GOT3 (cell line): ENCODE results near the gene MYL2.
"Not testable (repeated sequence)": the region's sequence is repeated elsewhere in the genome, so short reads cannot be mapped to it uniquely, and the experiment has no call there.

Source experiments
- DNase-seq: peaks from one replicate; lab custom pipeline; 2025; ENCODE audit warnings: mixed read lengths; lab: John Stamatoyannopoulos, UW

The MYL2 gene, protein sequence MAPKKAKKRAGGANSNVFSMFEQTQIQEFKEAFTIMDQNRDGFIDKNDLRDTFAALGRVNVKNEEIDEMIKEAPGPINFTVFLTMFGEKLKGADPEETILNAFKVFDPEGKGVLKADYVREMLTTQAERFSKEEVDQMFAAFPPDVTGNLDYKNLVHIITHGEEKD

DNA sequence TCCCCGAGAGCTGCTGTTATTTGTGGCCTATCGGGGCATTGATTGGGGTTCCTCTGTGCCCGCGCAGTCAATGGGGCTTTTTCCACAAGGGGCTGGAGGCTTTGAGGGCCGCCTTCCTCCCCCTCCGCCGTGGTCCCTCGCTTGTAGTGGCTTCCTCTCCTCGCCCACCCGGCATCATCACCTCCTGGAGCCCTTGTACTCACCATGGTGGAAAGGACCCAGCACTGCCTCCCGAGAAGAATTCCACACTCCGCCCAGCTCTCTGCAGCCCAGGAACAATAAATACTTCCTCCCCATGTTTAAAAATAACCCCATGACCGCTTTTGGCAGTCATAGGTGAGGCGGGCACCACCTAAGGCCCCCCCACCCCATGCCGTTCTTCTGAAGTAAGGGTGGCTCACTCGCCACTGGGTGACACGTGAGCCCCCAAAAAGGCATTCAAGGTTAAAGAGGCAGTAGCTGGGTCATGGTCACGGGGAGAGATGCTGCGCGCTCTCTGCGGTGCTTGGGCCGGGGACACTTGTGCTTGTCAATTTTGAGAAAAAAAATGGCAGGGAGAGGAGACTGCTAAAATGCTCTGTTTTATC is at the start of gene MYL2:
Gene MYL2 (minus strand): TSS at position 256 of the 587 bp plus-strand sequence. CDS start 50 bp downstream, at position 206.
- DNase-seq, result no peak

DNA sequence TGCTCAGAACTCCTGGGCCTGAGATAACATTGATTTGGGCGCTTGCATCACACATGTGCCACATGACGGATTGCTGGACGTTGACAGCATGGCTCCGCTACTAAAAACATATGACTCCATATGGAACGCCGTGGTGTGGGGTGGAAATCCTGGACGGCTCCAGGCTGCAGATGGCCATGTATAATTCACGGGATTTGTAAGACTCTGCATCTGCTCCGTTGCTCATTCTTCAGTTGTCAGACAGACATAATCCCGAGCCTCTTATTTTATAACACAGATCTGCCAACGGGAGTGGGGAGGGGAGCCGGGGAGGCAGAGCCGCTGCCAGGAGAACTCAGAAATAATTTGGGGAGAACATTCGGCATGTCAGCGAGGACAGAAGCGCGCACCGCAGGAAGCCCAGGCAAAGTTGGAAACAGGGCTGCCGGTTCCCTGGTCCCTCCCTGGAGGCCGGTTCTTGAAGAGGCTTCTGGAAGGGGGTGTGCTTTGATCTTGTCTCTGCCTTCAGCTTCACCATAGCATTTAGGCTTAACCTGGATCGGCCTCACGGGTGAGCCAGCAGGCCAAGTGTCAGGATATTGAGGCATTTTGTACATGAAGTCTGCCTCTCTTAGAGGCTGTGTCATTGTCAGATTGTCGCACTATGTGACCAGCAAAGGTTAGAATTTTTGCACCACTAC is 45.8 kb upstream of the MYL2 start:
- DNase-seq, result no peak

DNA sequence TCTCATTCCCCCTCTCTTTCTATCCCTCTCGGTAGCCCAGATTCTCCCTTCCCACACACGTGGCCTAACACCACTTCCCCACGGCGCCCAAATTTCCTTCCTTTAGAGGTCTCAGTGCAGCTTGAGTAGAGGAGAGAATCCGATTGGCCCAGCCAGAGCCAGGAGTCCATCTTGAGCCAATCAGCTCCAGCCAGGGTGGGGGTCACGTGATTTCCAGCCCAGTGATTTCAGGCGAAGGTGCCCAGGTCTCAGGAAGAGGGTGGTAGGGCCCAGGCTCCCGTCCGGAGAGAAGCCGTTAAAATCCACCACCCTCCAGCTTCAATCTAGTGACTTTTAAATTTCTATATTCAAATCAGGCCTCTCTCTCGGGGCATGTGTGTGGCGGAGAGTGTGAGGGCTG is 45.2 kb upstream of the MYL2 start:
- DNase-seq, result no peak

DNA sequence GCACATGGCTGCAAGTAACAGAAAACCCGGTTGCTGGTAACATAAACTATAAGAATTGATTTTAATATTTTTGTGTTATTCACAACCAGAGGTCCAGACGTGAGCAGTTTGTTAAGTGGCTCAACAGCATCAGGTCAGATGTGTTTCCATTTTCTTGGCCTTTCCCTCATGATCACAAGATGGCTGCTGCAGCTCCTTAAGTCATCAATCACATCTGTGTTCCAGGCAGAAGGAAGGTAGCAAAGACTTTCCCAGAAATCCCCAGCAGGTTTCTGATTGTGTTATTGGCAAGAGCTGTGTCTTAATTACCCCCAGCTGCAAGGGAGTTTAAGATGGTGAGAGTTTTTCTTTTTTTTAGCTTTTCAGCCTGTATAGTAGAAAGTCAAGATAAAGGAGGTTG is 40.4 kb upstream of the MYL2 start:
- DNase-seq, result no peak

DNA sequence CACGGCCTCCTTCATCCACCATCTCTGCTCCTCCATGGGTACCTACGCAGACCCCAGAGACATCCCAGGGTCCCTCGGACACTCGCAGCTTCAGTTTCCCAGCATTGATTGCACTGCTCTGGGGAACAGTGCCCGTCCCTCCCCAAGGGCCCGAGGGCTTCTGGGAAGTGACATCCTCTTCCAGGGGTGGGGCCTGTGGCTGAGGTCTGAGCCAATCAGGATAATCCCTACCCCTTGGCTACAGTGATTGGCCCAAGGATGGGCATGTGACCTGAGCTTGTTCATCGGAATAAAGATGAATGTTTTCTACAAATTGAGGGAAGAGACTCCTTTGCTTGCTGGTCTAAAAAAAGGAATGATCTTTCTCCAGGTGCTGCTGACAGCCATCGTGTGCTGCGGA is 37.3 kb upstream of the MYL2 start:
- no peak for DNase-seq

DNA sequence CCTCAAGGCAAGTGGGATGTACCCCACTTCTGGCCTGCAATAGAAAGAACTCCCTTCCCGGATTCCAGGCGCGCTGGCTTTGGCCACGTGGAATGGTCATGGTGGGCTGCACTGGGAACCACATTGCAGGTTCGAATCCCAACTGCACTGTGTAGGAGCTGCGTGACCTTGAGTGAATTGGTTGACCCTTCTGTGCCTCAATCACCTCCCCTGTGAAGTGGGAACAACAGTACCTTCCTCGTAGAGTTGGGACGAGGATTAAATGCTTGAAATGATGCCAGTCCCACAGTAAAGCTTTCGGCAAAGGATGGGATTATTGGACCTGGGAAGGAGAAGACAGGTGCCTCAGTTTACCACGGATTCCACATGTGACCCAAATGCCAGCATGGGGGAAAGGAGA is 36.8 kb upstream of the MYL2 start:
- DNase-seq, result no peak

DNA sequence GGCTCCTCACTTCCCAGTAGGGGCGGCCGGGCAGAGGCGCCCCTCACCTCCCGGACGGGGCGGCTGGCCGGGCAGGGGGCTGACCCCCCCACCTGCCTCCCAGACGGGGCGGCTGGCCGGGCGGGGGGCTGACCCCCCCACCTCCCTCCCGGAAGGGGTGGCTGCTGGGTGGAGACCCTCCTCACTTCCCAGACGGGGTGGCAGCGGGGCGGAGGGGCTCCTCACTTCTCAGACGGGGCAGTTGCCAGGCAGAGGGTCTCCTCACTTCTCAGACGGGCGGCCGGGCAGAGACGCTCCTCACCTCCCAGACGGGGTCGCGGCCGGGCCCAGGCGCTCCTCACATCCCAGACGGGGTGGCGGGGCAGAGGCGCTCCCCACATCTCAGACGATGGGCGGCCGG is 30.5 kb upstream of the MYL2 start:
- DNase-seq, result not testable (repeated sequence)

DNA sequence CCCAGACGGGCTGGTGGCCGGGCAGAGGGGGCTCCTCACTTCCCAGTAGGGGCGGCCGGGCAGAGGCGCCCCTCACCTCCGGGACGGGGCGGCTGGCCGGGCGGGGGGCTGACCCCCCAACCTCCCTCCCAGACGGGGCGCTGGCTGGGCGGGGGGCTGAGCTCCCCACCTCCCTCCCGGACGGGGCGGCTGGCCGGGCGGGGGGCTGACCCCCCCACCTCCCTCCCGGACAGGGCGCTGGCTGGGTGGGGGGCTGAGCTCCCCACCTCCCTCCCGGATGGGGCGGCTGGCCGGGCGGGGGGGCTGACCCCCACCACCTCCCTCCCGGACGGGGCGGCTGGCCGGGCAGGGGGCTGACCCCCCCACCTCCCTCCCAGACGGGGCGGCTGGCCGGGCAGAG is 30.1 kb upstream of the MYL2 start:
- DNase-seq, result not testable (repeated sequence)

DNA sequence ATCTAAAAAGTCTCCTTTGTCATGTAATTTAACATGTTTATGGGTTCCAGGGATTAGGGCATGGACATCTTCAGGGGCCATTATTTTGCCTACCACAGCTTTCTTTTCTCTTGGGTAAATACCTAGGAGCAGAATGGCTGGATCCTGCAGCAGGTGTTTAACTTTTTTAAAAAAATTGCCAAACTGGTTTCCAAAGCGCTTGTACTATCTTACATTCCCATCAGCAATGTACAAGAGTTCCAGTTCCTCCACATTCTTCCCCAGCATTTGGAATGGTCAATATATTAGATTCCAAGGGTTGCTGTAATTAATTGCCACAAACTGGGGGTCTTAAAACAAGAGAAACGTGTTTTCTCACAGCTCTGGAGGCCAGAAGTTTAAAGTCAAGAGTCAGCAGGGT is 27.7 kb upstream of the MYL2 start:
- no peak for DNase-seq

DNA sequence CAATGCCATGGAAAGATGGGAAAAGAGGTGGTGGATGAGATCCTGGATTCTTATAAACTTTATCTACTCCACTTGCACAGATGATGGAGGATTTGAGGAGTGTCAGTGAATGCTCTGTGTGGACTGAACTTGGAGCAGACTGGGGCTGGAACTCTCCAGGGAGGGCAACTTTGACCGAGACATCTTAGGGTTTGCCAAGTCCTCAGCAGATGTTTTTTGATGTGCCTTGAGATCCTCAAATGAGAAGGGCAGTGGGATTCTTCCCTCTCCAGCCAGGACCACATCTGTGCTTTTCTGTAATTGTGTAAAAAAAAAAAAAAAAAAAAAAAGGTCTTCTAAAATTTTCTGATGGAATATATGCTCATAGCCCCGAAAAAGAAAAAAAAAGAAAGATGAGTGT is 23.0 kb upstream of the MYL2 start:
- no peak for DNase-seq

DNA sequence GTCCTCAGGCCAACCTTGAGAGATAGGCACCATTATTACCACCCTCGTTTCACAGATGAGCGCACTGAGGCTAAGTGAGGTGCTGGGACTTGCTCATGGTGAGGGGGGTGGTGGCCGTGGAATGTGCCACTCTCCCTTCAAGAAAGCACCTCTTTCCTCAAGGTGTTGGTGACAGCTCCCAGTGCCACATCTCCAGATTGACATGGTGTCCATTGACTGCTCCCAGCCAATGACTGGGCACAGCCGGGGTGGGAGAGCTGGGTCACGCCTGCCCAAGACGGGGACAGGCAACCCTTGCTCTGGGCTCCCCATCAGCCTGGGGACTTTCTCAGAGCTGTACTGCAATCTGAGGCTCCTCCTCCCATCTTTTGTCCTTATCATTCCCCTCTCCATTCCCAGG is 21.0 kb upstream of the MYL2 start:
- no peak for DNase-seq

DNA sequence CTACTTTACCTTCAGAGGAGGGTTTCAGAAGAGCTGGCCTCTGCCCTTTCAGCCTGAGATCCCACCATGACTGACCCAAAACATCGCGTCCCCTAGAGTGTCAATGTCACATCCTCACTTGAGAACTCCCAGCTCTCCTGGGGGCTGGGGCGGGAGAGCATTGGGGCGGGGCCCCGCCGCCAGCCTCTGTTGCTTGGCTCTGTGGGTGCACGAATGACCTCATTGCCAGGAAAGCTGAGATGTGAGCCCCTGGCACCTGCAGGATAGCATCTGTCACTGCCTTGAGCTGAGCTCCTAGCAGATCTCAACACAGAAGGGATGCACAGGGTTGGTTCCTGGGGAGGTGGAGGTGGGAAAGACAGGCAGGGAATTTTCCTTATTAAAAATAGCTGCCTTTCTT is 20.6 kb upstream of the MYL2 start:
- DNase-seq, result no peak

DNA sequence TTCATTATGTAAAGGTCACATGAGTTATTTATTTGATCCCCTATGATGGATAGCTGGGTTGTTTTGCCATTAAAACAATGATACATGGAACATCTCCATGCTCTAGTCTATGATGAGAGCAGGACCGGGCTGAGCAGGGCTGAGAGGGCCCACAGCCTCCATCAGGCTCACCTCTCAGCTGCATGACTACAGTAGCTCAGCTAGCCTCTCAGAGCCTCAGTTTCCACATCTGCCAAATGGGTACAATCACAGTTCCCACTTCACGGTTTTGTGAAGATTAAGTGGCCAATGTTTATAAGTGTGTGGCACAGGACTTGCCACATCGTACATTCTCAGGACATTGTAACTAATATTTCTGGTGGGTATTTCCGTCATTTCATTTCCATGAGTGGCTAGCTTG is 19.9 kb upstream of the MYL2 start:
- no peak for DNase-seq

DNA sequence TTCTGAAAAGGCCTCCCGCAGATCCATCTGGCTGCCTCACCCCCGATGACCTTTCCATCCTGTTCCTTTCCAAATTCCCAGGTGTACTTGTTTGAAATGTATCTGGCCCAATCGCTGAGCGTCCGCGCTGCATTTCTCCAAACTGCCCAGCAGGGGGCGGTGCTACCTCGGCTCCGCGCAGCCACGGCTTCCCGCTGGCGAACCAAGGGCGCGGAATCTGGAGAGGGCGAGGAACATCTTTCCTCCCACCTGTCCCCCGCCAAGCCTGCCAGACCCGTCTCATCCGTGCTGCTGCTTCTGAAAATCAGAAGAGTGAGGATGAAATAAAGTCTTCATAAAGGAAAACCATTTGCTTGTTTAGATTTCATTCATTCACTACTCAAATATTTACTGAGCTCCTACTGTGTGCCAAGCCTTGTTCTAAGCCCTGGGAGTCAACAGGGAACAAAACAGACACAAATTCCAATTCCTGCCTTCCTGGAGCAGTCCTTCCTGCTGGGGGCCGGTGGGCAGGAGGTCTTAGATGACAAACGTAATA is 16.8 kb upstream of the MYL2 start:
- DNase-seq, result no peak

DNA sequence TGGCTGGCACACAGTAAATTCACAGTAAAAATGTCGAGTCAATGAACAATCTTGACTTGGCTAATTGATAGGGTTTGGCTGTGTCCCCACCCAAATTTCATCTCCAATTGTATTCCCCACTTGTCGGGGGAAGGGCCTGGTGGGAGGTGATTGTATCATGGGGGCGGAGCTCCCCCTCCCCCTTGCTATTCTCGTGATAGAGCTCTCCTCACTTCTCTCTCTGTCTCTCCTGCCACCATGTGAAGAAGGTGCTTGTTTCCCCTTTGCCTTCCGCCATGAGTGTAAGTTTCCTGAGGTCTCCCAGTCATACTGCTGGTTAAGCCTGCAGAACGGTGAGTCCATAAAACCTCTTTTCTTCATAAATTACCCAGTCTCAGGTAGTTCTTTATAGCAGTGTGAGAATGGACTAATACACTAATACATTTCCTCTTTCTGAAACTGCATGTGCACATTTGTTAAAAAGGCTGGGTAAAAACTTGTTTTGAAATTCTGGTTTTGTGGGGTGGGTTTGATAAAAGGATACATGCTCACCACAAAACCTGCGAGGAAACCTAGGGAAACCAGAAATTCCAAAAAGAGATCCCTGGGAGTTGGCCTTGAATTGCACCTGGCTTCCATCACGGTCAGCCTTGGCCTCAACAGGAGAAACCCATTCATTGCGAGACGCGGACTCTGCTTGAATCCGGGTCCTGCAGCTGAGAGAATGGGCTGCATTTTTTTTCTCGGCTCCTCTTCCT is 16.2 kb upstream of the MYL2 start:
- DNase-seq, result no peak

DNA sequence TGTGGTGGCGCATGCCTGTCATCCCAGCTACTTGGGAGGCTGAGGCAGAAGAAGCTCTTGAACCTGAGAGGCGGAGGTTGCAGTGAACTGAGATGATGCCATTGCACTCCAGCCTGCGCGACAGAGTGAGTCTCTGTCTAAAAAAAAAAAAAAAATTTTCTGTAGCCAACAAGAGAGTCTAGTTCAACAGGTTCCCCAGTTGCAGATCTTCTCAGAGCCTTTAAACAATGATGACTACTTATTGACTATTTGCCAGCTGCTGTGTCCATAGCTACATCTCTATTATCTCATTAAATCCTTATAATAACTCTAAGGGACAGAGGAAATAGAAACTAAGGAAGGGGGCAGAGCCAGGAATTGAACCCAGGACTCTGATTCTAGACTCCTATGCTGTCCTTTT is 15.2 kb upstream of the MYL2 start:
- DNase-seq, result no peak

DNA sequence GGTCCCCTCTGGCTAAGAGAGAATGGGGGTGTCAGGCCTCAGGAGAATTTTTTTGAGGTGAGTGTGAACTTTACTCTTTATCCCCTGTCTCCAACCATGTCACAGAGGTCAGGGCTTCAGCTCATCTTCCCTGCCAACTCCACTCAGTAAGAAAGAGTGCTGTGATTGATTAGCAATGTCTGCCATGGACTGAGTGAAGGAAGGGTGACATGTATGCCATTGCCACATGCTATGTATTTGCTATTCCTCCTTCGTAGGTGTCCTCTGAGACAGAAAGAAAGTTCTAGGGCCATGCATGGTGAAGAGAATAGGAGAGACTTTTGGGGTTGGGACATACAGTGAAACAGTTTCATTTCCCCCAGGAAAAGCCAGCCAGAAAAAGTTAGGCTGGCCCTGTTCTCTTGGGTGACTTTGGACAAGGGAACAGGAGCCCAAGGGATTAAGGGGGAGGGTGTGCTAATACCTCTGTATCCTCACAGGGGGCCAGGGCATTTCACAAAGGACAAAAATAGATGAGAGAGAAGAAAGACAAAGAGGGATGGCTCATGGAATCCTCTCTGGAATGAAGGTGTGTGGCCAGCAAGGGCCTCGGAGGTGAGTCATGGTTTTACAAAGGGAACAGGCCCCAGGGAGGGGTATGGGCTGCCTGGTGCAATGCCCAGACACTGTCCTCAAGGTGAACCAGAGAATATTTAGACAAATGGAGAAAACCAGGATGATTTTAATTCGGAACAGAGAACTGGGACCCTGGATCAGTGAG is 13.9 kb upstream of the MYL2 start:
- DNase-seq, result no peak

DNA sequence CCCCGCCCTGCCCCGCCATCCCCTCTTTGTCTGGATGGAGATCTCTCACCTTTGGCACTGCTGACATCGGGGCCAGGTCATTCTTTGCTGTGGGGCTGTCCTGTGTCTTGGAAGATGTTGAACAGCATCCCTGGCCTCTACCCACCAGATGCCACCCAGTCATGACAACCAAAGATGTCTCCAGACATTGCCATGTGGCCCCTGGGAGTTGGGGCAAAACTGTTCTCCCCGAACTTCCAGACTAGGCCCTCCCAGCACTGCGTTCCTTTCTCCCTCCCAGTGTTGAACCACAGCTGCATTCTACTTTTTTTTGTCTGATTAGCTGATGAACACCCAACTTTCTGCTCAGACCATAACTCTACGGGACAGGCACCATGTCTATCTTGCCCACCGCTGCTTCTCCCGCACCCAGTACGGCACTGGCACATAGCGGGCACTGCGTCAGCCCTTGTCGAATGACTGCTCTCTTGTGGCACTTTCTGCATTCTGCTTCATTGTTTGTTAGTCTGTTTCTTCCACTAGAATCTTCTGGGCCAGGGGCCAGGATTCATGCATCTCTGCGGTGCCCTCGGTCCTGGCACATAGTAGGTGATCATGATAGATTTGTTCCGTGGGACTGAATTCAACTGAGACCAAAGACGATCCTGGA is 13.1 kb upstream of the MYL2 start:
- no peak for DNase-seq

DNA sequence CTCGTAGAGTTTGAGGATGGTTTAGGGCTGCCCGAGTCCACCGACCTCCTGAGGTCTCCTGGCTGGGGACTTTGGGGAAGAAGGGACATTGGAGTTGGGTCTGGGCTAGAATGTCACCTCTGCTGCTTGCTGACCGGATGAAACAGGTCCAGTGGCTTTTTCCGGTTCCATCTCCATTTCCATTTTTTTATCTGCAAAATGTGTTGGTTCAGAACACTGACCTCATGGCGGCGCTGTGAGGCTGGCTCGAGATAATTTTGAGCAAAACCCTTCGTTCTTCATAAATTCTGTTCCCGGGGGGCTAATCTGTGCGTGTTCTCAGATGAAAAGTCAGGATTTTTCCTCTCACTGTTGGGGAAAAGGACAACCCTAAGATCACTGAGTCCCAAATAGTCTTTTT is 11.7 kb upstream of the MYL2 start:
- DNase-seq, result no peak

DNA sequence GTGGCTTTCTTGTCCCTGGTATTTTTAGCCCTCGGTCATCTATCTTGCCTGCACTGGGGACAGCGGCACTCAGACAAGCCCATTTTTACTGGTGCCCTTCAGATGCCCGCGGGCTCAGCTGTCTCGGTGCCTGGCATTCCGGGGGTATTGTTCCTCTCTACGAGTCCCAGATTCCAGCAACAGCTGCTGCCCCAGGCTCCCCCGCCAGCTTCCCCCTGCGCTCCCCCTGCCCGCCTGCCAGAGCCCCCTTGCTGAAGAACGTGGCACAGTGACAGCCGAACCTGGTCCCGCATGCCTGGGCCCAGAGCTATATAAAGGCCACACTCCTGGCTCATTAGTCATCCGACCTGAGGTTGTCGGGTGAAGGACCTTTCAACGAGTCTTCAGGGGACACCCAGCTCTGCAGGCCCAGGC is 10.9 kb upstream of the MYL2 start:
- no peak for DNase-seq
